Stimulated activated CD8-positive, alpha-beta memory T cell treated with anti-CD3 and anti-CD28 coated beads, Interleukin-15, amount 100 ng/mL, for 1 hour (primary cell): ENCODE measurements around the gene MMAB.

Source experiments
- DNase-seq: peaks from one replicate; pipeline ENCODE4 v3.0.0-alpha.2; 2020; ENCODE audit warnings: low read depth

Gene MMAB

DNA sequence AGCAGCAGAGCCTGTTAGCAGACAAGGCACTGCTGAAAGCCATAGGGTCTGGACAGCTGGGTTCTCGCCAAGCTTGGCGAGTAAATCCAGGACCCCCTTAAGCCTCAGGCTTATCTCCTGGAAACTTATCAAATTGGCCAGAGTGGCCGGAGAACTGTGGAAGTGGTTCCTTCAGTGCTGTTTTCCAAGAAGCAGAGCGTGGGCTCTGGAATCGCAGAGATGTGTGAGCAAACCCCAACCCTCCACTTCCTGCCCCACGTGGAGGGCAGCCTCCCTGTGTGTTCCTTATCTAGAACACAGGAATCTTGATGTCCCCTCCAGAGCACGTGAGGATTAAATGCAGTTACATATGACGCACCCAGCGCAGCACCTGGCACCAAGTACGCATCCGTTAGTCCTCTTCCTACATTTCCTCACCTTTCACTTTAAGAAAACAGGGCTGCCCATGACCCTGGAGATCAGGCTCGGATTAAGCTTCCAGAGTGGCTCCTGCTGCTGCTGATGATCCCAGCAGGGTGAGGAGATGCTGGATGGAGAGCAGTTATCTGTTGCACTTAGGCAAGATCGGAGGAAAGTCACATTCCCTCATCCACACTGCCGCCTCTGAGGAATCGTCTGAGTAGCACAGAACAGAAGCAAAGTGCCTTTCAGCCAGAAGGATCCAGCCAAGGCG is 35.0 kb downstream of the MMAB start:
- DNase-seq, result no peak

DNA sequence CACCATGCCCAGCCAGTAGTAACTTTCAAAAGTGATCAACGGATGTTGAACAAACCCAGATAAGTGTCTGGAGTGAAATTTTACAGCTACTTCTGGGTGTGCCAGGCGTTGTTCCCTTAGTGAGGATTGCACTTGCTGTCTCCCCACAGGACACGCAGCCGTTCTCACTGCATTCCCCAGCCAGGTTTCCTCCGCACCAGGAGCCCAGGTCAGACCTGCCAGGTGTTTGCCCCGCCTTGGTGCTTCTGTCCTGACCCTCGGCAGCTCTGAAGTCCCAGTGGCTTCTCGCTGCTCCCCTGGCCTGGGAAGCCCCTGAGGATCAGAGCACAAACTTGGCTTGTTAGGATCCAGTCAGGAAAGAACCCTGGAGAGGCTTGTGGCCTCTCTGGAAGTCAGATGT is 36.2 kb downstream of the MMAB start:
- no peak for DNase-seq

DNA sequence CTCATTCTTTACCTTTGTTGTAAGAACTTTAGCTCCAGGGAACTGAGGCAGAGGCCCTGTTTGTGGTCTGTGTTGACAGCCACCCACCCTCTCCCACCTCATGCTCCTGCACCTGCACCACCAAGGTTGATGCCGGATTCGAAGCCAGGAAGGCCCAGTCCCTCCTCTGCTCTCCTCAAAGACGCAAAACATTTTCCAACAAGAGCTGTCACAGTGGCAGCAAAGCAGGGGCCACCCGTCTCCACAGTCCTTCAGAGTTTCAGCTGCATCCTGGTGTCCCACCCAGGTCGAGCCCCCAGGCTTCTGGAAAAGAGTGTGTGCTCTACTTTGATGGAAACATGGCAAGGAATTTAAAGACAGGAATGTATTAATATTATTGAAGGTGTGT is 37.4 kb downstream of the MMAB start:
- no peak for DNase-seq

DNA sequence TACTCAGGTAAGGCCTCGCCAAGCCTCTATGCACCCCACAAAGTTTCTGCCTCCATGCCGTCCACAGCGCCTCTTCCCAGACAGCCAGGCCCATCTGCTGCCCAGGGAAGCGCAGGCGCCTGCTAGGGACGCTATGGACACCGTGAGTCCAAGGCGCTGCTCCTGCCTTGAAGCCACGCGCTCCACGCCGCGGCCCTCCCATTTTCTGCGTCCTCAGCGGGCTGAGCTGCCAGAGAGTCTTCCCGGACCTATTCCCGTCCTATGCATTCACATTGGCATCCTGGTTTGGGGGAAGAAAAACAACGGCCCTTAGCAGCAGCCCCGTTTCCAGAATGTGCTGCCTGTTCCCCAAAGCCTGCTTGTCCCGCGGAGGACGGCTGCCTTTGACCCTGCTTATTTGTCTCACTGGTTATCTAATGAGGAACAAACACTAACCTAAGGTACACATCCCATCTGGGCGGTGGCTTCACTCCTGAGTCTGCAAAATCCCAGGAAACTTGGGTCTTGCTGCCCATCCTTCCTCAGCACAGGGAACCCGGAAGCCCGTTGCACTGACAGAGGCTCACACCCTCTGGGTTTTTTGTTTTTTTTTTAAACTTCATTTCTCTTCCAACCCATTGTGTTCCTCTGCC is 38.0 kb downstream of the MMAB start:
- DNase-seq, result no peak

DNA sequence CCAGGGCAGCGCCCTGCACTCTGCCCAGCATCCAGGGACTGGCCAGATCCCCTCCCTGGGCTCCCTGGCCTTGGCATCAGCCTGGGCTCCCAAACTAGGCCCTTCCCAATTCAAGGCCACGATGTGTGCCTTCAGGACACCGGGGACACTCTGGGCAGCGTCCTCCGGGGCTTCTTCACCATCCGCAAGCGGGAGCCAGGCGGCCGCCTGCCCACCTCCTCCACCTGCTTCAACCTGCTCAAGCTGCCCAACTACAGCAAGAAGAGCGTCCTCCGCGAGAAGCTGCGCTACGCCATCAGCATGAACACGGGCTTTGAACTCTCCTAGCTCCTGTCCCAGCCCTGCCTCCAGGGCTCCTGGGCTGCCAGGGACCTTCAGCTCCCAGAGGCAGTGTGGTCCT is 38.8 kb downstream of the MMAB start:
- DNase-seq, result no peak

- DNase-seq, result no peak
These were observed 39.9 kb downstream of the MMAB start for GRCh38 chr12:109533487-109533740.

GRCh38 chr12:109532721-109533486 is 40.4 kb downstream of the MMAB start:
- no peak for DNase-seq

DNA sequence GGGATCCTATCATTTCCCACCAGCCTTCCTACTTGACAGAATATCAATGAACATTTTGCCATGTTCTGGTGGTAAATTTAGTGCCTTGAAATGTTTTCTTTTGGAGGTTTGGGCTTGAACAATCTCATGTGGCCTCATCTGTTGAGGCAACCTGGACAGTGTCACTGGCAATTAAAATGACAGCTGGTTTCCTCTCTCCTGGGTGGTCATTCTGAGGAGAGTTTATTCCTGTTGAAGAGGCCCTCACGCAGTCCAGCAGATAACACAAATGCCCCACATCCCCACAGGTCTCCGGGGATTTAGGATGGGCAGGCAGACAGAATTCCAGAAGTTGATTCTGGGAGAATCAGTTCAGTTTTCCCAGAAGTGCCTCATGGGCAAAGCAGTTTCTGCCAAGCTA is 41.9 kb downstream of the MMAB start:
- DNase-seq, result no peak

DNA sequence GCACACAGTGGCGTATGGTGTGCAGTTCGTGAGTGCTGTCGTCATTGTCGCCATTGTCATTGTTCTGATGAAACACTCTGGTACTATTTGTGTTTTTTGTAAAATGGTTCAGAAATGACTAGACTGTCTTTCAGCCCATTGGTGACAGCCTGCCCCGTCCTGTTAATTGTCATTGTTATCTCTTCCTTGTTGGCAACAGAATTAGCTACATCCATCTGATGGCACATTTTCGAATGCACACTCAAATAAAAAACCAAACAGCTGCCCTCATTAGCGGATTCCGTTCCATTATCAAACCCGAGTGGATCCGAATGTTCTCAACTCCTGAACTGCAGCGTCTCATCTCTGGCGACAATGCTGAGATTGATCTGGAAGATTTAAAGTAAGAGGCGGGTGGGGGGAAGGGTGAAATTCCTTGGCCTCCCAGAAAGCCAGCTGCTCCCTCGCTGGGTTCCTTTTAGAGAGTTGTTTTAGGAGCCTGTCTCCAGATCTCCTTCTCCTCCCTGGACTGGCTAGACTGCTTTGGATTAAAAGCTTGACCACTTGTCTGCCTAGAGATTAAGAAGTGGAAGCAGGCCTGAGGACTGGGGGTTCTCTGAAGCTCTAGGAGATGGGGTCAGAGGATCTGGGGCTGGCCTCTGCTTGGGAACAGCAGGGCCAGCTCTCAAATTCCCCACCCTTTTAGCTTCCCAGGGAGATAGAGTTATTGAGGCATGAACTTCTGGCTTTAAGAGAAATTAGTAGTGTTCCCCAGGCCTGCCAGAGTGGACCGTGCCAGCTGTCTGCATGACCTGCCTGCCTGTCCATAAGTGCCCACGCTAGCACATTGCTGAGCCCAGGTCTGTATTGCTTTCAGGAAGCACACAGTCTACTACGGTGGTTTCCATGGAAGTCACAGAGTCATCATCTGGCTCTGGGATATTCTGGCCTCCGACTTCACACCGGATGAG is 43.3 kb downstream of the MMAB start:
- DNase-seq, result no peak

DNA sequence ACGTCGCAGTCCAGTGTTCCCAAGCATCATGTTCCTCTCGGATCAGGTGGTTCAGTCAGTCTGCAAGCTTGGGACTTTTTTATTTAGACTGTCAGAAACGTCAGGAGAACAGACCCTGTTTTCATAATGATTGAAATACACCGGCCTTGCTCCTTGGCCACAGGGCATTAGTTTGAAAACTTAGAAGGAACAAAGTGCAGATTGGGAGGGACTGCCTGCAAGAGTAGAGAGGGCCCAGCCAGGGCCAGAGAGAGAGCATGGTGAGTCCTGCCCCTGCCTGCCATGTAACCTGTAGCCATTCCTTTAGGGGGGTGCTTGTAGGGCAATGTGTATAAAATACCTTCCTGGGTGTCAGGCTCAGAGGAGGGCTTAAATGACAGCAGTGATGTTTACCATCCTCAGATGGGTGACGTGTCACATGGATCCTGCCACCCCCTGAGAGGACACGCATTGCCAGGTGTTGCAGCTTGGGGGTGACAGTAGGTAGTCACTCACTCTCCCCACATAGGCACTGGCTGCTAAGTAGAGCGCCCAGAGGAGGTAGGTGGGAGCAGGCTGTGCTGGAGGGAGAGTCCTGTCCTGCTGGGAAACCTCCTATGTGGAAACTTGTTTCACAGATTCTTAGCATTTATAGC is 45.7 kb downstream of the MMAB start:
- DNase-seq, result no peak

GRCh38 chr12:109525279-109525585 is 48.1 kb downstream of the MMAB start:
- no peak for DNase-seq

- no peak for DNase-seq
These were observed 48.6 kb downstream of the MMAB start for GRCh38 chr12:109524466-109525278.

DNA sequence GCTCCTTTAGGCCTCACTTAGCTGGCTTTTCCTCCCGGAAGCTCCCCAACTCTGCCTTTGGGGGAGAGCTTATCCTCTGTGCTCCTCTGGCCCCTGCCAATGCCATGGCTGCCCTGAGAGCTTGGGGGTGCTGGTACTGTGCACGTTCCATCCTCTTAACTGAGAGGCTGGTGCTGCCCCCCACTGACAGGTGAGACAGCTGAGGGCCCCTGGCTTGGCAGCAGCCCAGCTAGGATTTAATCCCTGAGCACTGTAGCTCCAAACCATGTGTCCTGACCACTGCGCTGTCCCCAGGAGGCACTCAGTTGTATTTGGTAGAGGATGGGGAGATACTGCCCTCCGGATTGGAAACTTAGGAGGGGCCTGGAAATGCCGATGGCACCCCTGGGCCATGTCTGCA is 49.8 kb downstream of the MMAB start:
- DNase-seq, result no peak

- DNase-seq, result no peak
These were observed 50.2 kb downstream of the MMAB start for GRCh38 chr12:109523071-109523470.

DNA sequence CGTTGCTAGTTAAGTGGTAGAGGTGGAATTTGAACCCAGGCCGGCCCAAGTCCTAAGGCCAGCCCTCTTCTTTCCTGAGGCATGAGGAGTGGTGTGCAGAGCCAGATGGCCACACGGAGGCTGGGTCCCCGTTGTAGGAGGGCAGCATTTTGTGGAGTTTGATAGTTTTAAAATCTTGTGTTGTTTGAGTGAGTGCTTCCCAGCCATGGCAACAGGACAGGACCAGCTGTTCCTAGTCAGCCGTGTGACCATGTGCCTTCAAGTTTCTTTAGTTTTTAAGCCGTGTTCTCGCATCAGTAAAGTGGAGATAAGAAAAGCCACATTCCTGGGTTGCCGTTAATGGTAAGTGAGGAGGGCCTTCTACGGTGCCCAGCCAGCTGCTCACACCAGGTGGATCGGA is 51.5 kb downstream of the MMAB start:
- DNase-seq, result no peak

GRCh38 chr12:109519787-109520186 is 53.5 kb downstream of the MMAB start:
- no peak for DNase-seq

DNA sequence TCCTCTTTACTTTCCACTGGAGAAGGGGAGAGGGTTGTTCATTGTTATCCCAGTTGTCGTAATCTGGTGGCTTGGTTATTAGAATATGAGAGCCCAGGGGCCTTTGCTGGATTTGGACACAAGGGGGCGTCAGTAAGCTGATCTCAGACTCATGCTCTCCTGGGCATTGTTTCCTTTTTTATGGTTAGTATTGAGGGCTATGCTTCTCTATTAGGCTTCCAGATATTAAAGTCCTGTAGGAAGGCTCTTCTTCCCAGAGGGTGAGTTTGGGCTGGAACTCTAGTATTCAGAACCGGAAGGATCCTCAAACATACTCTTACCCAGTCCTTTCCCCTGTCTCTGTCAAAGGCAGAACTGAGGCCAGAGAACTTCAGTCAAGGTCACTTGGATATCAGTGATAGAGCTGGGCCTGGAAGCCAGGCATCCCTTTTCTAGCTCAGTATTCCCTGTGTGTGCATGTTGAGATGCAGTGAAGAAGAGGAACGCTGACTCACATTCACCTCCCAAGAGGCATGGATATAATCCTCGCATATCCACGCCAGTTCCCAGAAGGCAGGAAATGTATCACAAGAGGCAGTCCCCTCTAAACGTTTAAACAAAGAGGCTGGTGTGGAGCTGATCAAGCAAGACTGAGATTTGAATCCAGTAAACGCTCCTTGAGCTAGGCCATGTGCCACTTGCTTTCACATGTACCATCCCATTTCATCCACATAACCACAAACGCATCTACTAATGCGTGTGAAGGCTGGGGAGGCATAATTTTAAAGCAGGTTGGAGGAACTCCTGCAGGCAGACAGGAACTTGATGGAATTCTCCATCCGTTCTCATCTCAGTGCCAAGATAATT is 54.3 kb downstream of the MMAB start:
- peak; percentile 27 for DNase-seq

GRCh38 chr12:109517619-109518018 is 55.7 kb downstream of the MMAB start:
- DNase-seq, result no peak

DNA sequence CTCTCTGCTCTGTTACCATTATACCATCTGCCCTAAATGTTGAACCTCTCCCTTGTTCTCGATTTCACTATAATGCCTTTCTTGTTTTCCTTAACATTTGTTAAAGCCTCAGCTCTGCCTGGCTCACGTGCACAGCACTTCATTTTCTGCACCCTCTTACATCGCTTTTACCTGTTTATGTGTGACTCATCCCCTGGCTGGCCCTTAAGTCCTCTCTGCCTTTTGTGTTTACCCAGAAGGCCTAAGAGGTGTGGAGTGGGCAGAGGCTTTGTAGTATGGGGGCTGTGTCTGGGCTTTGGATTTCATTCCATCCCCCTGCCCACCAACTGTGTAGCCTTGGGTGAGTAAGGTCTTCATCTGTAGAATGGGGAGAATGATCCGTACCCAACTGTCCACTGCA is 59.3 kb downstream of the MMAB start:
- no peak for DNase-seq

- no peak for DNase-seq
These were observed 60.3 kb downstream of the MMAB start for GRCh38 chr12:109513051-109513450.
